Stomach (tissue), 9 donors: ENCODE measurements around the gene TNRC6C. TPM values are rescaled to one million over a fixed set of nuclear protein-coding genes. Genes with fewer than 3 reads are reported as not detected.

Experiments used
- DNase-seq, 2 donors: peaks; one replicate each; pipeline versions ENCODE4 v3.0.0 to v3.0.0-alpha.2; 2013 to 2019
- H3K27ac ChIP-seq, 5 donors: fragments of 200-600 bp in 4 of 5; sonication (generic) in 4 of 5; one replicate each; pipeline ENCODE4 v1.5.1; 2013 to 2019; ENCODE audit warnings: mild to moderate bottlenecking in 1 of 5, moderate library complexity in 1 of 5
- H3K27me3 ChIP-seq, 3 donors: fragments of 200-600 bp; sonication (generic); one replicate each; pipeline ENCODE4 v1.5.1; 2017 to 2019; ENCODE audit warnings: mixed run types in 1 of 3
- H3K36me3 ChIP-seq, 4 donors: fragments of 200-600 bp; sonication (generic); 1 replicate in 3 of 4; 2 replicates in 1 of 4; pipeline ENCODE4 v1.5.1; 2016 to 2019
- H3K4me1 ChIP-seq, 4 donors: fragments of 200-600 bp; sonication (generic); one replicate each; pipeline ENCODE4 v1.5.1; 2016 to 2019
- H3K4me3 ChIP-seq, 4 donors: fragments of 200-600 bp; sonication (generic) in 3 of 4; one replicate each; pipeline ENCODE4 v1.5.1; 2016 to 2019; ENCODE audit warnings: mild to moderate bottlenecking in 1 of 4
- H3K9me3 ChIP-seq, 4 donors: fragments of 200-600 bp; sonication (generic); one replicate each; pipeline ENCODE4 v1.5.1; 2016 to 2019
- EP300 ChIP-seq: sonication (generic); formaldehyde crosslinking; IDR thresholded peaks from one replicate; pipeline ENCODE4 v1.6.1; 2017; ENCODE audit warnings: antibody characterized with exemption
- POLR2A ChIP-seq, 4 donors: fragments of 450-650 bp; IDR thresholded peaks; one replicate each; pipeline ENCODE4 v1.6.1; 2016; ENCODE audit warnings: antibody characterized with exemption in 4 of 4, control low read depth in 2 of 4, mild to moderate bottlenecking in 1 of 4, moderate library complexity in 1 of 4
- POLR2AphosphoS5 ChIP-seq, 3 donors: sonication (generic); formaldehyde crosslinking; IDR thresholded peaks; one replicate each; pipeline ENCODE4 v1.6.1; 2016; ENCODE audit warnings: antibody characterized with exemption in 3 of 3
- WGBS, 5 donors: extraction: QIAGEN DNeasy Blood & Tissue Kit in 3 of 5; methylation state at CpG; one replicate each; pipeline versions ENCODE4 v1.1.5 to v1.1.7; 2013 to 2018; 5-methylcytosine and 5-hydroxymethylcytosine counted together
- intact Hi-C: fragments of 100-400 bp; cut with DNase I; formaldehyde crosslinking; loops from one replicate; pipeline ENCODE4 v1.15.1; 2023; ENCODE audit warnings: low total_unique reads
- polyA plus RNA-seq, 3 donors: library from polyadenylated mRNA; stranded (reverse); fragments of 200-250 nt; gene quantifications; one replicate each; pipeline ENCODE4 v1.2.3, GENCODE V29; 2013
- total RNA-seq, 5 donors: library from RNA; depleted of rRNA; stranded (reverse); fragments of >200 nt; gene quantifications; one replicate each; pipeline versions ENCODE4 v1.1.0 to v1.2.3, GENCODE V29; 2014 to 2016
- TF ChIP-seq, protein P1 (sequence below), 7 experiments: fragments of 450-650 bp in 4 of 7; fragments of 200-600 bp in 3 of 7; sonication (generic) in 3 of 7; IDR thresholded peaks; one replicate each; pipeline ENCODE4 v1.5.1; 2016 to 2019; ENCODE audit warnings: antibody characterized with exemption in 7 of 7, control low read depth in 2 of 7, mild to moderate bottlenecking in 1 of 7
- donor health status: healthy with polysubstance abuse.
- donor health status: Bipolar disorder and iron deficiency.
- donor health status: healthy.

TNRC6C gene
- total and polyA plus RNA-seq, 8 donors: 0.92 to 64.8 (median 9.6) TPM

DNA sequence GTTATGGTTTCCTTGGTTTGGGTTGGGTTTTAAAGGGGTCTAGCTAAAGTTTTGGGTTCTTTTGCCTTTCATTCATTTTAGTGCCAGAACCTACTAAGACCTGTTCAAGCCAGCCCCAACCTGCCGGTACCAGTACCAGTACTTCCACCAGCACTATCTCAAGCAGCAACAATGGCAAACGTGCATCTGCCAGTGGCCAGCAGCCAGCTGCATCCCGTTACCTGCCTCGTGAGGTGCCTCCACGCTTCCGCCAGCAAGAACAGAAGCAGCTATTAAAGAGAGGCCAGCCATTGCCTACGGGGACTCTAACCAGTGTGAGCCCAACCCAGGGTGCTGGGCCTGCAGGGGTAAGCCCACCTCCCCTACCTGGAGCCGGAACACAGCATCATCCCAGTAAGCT is 72.9 kb downstream of the TNRC6C start:
- WGBS, 5 donors: 88 to 94% (median 91%) methylated on average over 8 of the region's 8 CpGs
- no peak overlapping the region for H3K27ac ChIP-seq
- intact Hi-C loops: no loop called here
- peaks cover 0 to 11% (median 2%) of the 10 kb centered on the region in 4 donors for H3K4me1 ChIP-seq
- TF ChIP-seq POLR2A (IDR thresholded peaks at IDR 0.05) (no peak), POLR2AphosphoS5 (IDR thresholded peaks at IDR 0.05) (no peak), EP300 (no peak)
- TF ChIP-seq, protein P1, sequence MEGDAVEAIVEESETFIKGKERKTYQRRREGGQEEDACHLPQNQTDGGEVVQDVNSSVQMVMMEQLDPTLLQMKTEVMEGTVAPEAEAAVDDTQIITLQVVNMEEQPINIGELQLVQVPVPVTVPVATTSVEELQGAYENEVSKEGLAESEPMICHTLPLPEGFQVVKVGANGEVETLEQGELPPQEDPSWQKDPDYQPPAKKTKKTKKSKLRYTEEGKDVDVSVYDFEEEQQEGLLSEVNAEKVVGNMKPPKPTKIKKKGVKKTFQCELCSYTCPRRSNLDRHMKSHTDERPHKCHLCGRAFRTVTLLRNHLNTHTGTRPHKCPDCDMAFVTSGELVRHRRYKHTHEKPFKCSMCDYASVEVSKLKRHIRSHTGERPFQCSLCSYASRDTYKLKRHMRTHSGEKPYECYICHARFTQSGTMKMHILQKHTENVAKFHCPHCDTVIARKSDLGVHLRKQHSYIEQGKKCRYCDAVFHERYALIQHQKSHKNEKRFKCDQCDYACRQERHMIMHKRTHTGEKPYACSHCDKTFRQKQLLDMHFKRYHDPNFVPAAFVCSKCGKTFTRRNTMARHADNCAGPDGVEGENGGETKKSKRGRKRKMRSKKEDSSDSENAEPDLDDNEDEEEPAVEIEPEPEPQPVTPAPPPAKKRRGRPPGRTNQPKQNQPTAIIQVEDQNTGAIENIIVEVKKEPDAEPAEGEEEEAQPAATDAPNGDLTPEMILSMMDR (IDR thresholded peaks at IDR 0.05): no peak
- no peak overlapping the region for H3K4me3 ChIP-seq
- no peaks in the 10 kb centered on the region for H3K27me3 ChIP-seq
- H3K36me3 ChIP-seq: peaks cover 8 to 46% (median 38%) of the 10 kb centered on the region in 4 donors
- DNase-seq: no peak
- H3K9me3 ChIP-seq: no peaks in the 10 kb centered on the region

DNA sequence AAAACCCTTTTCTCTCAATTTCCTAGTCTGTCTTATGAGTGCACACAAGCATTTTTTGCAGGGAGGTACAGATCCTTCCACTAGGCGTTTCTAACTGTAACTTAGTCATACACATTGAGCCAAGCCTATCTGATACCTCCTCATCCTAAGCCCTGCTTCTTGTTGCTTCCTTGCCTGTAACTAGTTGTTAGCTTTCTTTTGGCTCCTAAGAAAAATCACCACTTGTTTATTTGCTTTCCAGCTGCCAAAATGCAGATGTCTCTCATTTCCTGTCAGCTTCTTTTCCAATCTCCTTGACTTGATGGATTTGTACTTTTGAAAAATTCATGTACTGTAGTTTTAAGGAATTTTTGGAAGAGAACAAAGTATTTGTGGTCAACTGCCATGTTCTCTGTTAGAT is 73.7 kb downstream of the TNRC6C start:
- Histone ChIP-seq H3K4me1 (peaks cover 0 to 5% (median under 1%) of the 10 kb centered on the region in 4 donors), H3K4me3 (no peak overlapping the region), H3K27me3 (no peaks in the 10 kb centered on the region), H3K9me3 (no peaks in the 10 kb centered on the region), H3K36me3 (peaks cover 8 to 50% (median 43%) of the 10 kb centered on the region in 4 donors), H3K27ac (no peak overlapping the region)
- no peak for DNase-seq
- WGBS, 5 donors: 62 to 82% (median 68%) methylated on average over 1 of the region's 1 CpG
- TF ChIP-seq POLR2A (IDR thresholded peaks at IDR 0.05) (no peak), EP300 (no peak), POLR2AphosphoS5 (IDR thresholded peaks at IDR 0.05) (no peak)
- TF ChIP-seq, protein P1 (IDR thresholded peaks at IDR 0.05): no peak
- intact Hi-C loops: no loop called here

DNA sequence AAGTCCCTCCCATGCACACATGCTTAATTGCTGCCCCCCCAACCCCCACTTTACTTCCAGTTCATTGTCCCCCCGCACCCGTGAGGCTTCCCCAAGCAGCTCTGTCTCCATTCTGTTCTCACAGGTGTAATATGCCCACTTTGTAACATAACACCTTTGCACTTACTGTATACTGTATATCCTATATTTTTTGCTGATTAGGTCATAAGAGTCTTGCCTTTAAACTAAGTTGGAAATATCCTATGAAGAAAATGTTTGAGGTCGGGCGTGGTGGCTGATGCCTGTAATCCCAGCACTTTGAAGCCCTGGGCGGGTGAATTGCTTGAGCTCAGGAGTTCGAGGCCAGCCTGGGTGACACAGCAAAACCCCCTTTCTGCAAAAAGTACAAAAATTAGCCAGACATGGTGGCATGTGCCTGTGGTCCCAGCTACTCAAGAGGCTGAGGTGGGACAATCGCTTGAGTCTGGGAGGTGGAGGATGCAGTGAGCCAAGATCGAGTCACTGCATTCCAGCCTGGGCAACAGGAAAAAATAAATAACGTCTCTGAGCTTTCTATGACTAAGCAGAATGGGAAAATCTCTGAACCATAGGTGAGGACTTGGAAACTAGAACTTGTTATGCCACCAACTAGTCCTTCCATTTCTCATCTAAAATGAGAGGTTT is 76.1 kb downstream of the TNRC6C start:
- Histone ChIP-seq H3K9me3 (no peaks in the 10 kb centered on the region), H3K27ac (no peak overlapping the region), H3K27me3 (no peaks in the 10 kb centered on the region), H3K4me1 (peaks cover 0 to 15% (median 5%) of the 10 kb centered on the region in 4 donors), H3K36me3 (peaks cover 8 to 55% (median 51%) of the 10 kb centered on the region in 4 donors), H3K4me3 (no peak overlapping the region)
- WGBS, 5 donors: 83 to 91% (median 89%) methylated on average over 9 of the region's 9 CpGs
- intact Hi-C loops: no loop called here
- DNase-seq: no peak
- TF ChIP-seq, protein P1 (IDR thresholded peaks at IDR 0.05): no peak
- no peak for TF ChIP-seq POLR2A (IDR thresholded peaks at IDR 0.05)
- TF ChIP-seq POLR2AphosphoS5 (IDR thresholded peaks at IDR 0.05): no peak
- no peak for TF ChIP-seq EP300

DNA sequence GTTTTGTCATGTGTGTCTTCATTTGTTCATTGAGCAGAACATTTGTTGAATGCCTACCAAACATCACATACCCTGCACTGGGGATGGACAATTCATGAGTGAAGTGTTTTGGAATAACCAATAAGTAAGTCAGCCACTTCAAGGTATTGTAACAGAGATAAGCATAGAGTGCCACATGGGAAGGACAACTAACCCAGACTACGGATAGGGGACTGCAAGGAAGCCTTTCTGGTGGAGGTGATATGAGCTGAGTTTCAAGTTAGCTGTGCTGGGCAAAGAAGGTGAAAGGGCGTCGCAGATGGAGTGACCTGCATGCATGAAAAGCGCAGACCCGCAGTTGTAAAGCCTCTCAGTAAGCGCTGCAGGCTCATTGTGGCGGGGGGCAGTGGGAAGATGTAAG is 78.8 kb downstream of the TNRC6C start:
- TF ChIP-seq EP300 (no peak), POLR2AphosphoS5 (IDR thresholded peaks at IDR 0.05) (no peak), POLR2A (IDR thresholded peaks at IDR 0.05) (no peak)
- TF ChIP-seq, protein P1 (IDR thresholded peaks at IDR 0.05): no peak
- no peaks in the 10 kb centered on the region for H3K9me3 ChIP-seq
- peaks cover 7 to 36% (median 21%) of the 10 kb centered on the region in 4 donors for H3K4me1 ChIP-seq
- no peak overlapping the region for H3K4me3 ChIP-seq
- no peaks in the 10 kb centered on the region for H3K27me3 ChIP-seq
- intact Hi-C loops: no loop called here
- H3K27ac ChIP-seq: no peak overlapping the region
- H3K36me3 ChIP-seq: peaks cover 8 to 45% (median 38%) of the 10 kb centered on the region in 4 donors
- no peak for DNase-seq
- 88 to 95% (median 91%) methylated on average over 7 of the region's 7 CpGs for WGBS, 5 donors
